K562 (cell line): ENCODE data around the gene SPINT1.

Source experiments
- CHCHD3 ChIP-seq: fragments of 250-450 bp; sonication (Bioruptor Pico); IDR thresholded peaks from 2 replicates; pipeline ENCODE4 v2.1.2; 2022; ENCODE audit warnings: mild to moderate bottlenecking
- CTCF ChIP-seq, 3 experiments: IDR thresholded peaks in 2 of 3; conservative IDR thresholded peaks in 1 of 3; 2 replicates each; pipeline ENCODE4 v1.5.1; 2011 to 2012; ENCODE audit warnings: low read length in 3 of 3, mild to moderate bottlenecking in 3 of 3, control low read depth in 2 of 3, improper control_type of control experiment in 1 of 3, inconsistent platforms in 1 of 3, low read depth in 1 of 3, mixed read lengths in 1 of 3, moderate library complexity in 1 of 3; ENCODE audit not compliant: insufficient read depth in 2 of 3
- FOSL1 ChIP-seq: fragments of 200-800 bp; sonication (Bioruptor generic); conservative IDR thresholded peaks from 2 replicates; pipeline ENCODE4 v1.6.1; 2016; ENCODE audit warnings: missing genetic modification characterization, missing compliant biosample characterization
- JUND ChIP-seq, 2 experiments: IDR thresholded peaks; 2 replicates in 1 of 2; 3 replicates in 1 of 2; pipeline ENCODE4 v1.6.1; 2011; ENCODE audit warnings: borderline replicate concordance in 2 of 2, low read depth in 2 of 2, low read length in 2 of 2, improper control_type of control experiment in 1 of 2, missing biosample characterization in 1 of 2, missing genetic modification characterization in 1 of 2, missing genetic modification reagents in 1 of 2
- POLR2AphosphoS5 ChIP-seq: IDR thresholded peaks from 2 replicates; pipeline ENCODE4 v1.6.1; 2011; ENCODE audit warnings: mild to moderate bottlenecking, low read depth, low read length, moderate library complexity; ENCODE audit not compliant: control insufficient read depth, insufficient read depth
- SETDB1 ChIP-seq: IDR thresholded peaks from one replicate; pipeline ENCODE4 v1.6.1; 2012; ENCODE audit warnings: low read length, control low read depth, inconsistent platforms
- SRSF9 ChIP-seq: fragments of 200-400 bp; formaldehyde crosslinking; IDR thresholded peaks from 2 replicates; pipeline ENCODE4 v1.6.1; 2017; ENCODE audit warnings: low read depth, low read length, borderline replicate concordance

DNA sequence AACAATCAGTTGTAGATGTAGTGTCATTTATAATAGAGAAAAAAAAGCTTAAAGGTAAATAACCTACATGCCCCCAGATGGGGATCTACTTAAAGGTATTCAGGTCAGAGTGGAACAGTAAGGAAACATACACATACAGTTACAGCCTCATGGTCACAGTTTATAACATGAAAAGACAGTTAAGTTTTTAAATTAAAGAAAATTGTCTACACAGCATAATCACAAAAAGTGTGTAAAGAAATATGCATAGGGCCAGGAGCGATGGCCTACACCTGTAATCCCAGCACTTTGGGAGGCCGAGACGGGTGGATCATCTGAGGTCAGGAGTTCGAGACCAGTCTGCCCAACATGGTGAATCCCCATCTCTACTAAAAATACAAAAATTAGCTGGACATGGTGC is 23.4 kb downstream of the SPINT1 start:
- TF ChIP-seq CHCHD3 (no peak), SRSF9 (no peak), CTCF (IDR thresholded peaks at IDR 0.05 in 2 of 3, conservative IDR thresholded peaks at IDR 0.05 in 1 of 3; ENCODE audit: insufficient read depth in 2 of 3, low read depth in 1 of 3, low read length in 3 of 3) (no peak), FOSL1 (no peak), JUND (IDR thresholded peaks at IDR 0.05; ENCODE audit: borderline replicate concordance, low read depth, low read length) (no peak), JUND (tag; IDR thresholded peaks at IDR 0.05; ENCODE audit: borderline replicate concordance, low read depth, low read length) (no peak), POLR2AphosphoS5 (no peak), SETDB1 (no peak)
